Measurements from ENCODE around the gene TMEM120B.
A peak's percentile ranks its signal among the peaks of the same experiment; 100 is the strongest.
"Not testable (repeated sequence)": the region's sequence is repeated elsewhere in the genome, so short reads cannot be mapped to it uniquely, and the experiment has no call there.

Gene TMEM120B

GRCh38 chr12:121712461-121713256, at the start of gene TMEM120B:
Gene TMEM120B, plus strand, starts transcription at chr12:121712752. Its CDS starts 144 bp downstream, at chr12:121712896.
- peak; percentile 70 to 78 (median 74) for DNase-seq (ENCODE audit: low read depth in 4 of 4, low spot score in 1 of 4)

GRCh38 chr12:121663610-121663929, 49.0 kb upstream of the TMEM120B start:
- no peak for DNase-seq (ENCODE audit: low read depth in 4 of 4, low spot score in 1 of 4)

GRCh38 chr12:121666829-121667228, 45.7 kb upstream of the TMEM120B start:
- DNase-seq (ENCODE audit: low read depth in 4 of 4, low spot score in 1 of 4) = not testable (repeated sequence)

DNA sequence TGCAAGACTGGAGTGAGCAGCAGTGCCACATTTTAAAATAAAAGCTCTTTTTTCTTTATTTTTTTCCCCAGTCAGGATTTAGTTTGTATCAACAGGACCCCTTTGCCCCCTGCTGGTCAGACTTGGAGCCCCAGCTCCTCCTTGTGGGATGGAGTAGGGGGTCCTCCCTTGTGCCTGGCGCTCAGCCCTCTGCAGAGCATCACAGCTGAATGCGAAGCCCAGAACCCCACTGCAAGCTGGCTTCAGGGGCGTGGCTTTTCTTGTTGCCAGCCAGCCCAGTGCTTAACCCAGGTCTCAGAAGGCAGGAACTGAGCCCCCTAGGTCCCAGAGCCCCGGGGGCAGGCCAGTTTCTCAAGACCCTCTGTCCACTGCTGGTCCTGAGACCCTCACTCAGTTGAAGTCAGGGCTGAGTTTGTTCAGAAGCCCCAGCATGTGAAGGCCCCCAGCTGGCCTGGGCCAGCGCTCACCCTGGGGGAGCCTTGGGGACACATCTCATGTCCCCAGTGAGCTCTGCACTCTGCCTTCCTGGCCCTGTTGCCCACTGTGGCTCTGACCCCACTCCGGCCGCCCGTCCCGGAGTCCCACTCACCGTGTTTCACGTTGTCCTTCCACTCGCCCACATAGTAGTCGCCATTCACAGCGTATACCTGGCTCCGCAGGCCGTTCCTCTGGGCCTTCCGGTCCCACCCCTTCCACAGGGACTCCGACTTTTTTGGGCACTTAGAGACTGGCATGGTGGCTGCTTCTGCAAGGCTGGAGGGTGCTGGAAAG, 43.6 kb upstream of the TMEM120B start:
- peak in 3 of 4 experiments; percentile 21 to 35 (median 34) for DNase-seq (ENCODE audit: low read depth in 4 of 4, low spot score in 1 of 4)

DNA sequence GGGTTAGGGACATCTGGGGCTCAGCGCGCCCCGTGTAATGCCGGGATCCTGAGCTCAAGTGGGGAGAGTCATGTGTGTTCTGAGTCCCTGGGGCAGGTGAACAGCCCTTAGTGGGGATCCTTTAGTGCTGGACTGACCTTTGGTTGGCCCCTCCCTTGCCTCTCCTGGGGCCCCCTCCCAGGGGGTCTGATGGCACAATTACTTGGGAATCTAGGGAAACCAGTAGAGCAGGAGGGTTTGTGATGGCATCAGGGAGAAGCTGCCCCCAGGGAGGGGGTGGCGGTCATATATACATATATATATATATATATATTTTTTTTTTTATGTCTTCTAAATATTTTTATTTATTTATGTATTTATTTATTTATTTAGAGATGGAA, 43.0 kb upstream of the TMEM120B start, which contains the start of gene MORN3:
Gene MORN3 (minus strand): TSS at position 134 of the 380 bp plus-strand sequence. CDS start 171 bp downstream, outside the sequence.
- no peak for DNase-seq (ENCODE audit: low read depth in 4 of 4, low spot score in 1 of 4)

GRCh38 chr12:121673013-121673511, 39.5 kb upstream of the TMEM120B start:
- no peak for DNase-seq (ENCODE audit: low read depth in 4 of 4, low spot score in 1 of 4)

GRCh38 chr12:121676190-121676589, 36.4 kb upstream of the TMEM120B start:
- DNase-seq (ENCODE audit: low read depth in 4 of 4, low spot score in 1 of 4) = no peak

DNA sequence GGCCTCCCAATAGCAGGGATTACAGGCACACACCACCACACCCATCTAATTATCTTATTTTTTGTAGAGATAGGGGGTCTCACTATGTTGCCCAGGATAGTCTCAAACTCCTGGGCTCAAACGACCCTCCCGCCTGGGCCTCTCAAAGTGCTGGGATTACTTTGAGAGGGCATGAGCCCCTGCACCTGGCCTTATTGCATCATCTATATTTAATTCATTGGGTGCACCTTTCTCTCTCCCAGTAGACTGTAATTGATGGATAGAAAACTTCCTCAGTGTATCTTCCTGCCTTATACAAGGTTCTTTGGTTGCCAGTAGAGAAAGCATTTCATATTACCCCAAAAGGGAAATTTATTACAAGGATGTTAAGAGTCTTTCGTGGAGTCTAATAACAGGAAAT, 34.2 kb upstream of the TMEM120B start:
- no peak for DNase-seq (ENCODE audit: low read depth in 4 of 4, low spot score in 1 of 4)

- DNase-seq (ENCODE audit: low read depth in 4 of 4, low spot score in 1 of 4) = no peak
Observed at GRCh38 chr12:121678716-121679300, 33.7 kb upstream of the TMEM120B start.

- DNase-seq (ENCODE audit: low read depth in 4 of 4, low spot score in 1 of 4) = not testable (repeated sequence)
Observed at GRCh38 chr12:121679661-121680197, 32.8 kb upstream of the TMEM120B start.

- no peak for DNase-seq (ENCODE audit: low read depth in 4 of 4, low spot score in 1 of 4)
Observed at GRCh38 chr12:121688966-121689365, 23.6 kb upstream of the TMEM120B start.

DNA sequence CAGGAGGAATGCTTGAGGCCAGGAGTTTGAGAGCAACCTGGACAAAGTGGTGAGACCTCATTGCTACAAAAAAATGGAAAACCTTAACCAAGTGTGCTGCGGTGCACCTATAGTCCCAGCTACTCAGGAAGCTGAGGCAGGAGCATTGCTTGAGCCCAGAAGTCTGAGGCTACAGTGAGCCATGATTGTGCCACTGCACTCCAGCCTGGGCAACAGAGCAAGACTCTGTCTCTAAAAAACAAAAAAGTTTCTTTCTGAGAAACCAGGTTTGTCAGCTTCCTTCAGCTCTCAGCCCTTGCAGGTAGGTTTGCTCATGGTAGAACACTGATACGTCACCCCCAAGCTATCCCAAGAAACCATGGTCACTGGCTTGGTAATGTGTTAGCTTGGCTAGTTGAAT, 23.1 kb upstream of the TMEM120B start:
- no peak for DNase-seq (ENCODE audit: low read depth in 4 of 4, low spot score in 1 of 4)

GRCh38 chr12:121692744-121693143, 19.8 kb upstream of the TMEM120B start:
- not testable (repeated sequence) for DNase-seq (ENCODE audit: low read depth in 4 of 4, low spot score in 1 of 4)

DNA sequence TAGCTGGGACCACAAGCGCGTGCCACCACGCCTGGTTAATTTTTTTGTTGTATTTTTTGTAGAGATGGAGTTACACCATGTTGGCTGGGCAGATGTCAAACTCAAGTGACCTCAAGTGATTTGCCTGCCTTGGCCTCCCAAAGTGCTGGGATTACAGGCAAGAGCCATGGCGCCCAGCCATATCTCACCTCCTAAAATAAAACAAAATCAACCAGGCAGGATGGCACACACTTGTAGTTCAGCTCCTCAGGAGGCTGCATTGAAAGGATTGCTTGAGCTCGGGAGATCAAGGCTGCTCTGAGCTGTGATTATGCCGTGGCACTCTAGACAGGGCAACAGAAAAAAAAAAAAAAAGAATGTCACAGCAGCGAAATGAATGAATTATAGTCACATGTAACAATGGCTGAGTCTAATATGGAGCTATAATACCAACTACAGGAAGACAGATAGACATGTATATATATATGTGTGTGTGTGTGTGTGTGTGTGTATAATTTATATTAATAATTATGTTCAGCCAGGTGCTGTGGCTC, 19.3 kb upstream of the TMEM120B start:
- no peak for DNase-seq (ENCODE audit: low read depth in 4 of 4, low spot score in 1 of 4)

GRCh38 chr12:121697093-121697698, 15.4 kb upstream of the TMEM120B start:
- no peak for DNase-seq (ENCODE audit: low read depth in 4 of 4, low spot score in 1 of 4)

DNA sequence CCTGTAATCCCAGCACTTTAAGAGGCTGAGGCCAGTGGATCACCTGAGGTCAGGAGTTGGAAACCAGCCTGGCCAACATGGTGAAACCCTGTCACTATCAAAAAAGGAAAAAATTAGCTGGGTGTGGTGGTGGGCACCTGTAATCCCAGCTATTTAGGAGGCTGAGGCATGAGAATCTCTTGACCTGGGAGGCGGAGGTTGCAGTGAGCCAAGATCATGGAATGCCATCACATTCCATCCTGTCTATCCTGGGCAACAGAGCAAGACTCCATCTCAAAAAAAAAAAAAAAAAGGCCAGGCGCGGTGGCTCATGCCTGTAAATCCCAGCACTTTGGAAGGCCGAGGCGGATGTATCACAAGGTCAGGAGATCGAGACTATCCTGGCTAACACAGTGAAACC, 14.7 kb upstream of the TMEM120B start:
- not testable (repeated sequence) for DNase-seq (ENCODE audit: low read depth in 4 of 4, low spot score in 1 of 4)

GRCh38 chr12:121701667-121702277, 10.8 kb upstream of the TMEM120B start:
- no peak for DNase-seq (ENCODE audit: low read depth in 4 of 4, low spot score in 1 of 4)

DNA sequence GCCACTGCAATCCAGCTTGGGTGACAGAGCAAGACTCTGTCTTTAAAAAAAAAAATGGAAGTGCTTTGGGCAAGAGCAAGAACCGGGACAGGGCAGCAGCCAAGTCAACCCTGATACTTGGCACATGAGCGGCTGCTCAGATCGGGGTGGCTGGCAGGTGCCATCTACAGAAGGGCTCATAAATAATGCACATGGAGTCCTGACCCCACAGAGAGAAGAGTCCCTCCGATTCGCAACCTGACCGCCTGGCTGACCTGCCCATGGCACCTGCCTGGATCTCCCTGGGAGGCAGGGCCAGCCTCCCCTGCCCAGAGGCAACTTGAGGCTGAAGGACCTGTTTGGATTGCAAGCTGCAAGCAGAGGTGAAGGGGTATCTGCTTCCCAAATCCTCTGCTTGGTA, 9.6 kb upstream of the TMEM120B start:
- DNase-seq (ENCODE audit: low read depth in 4 of 4, low spot score in 1 of 4) = no peak

DNA sequence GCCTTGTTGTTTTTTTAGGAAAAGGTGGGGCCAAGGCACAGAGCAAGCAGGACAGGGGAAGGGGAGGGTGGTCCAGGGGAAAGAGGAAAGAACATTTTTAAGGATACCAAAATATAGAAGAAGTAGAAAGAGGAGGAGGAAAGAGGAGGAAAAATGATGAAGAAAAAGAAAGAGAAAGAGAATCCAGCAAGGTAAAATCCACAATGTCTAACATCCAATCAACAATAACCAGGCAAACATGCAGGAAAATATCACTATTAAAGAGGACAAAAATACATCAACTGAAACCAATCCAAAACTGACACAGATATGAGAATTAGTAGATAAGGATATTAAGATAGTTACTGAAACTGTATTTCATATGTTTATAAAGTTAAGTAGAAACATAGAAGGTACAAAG, 7.0 kb upstream of the TMEM120B start:
- no peak for DNase-seq (ENCODE audit: low read depth in 4 of 4, low spot score in 1 of 4)

DNA sequence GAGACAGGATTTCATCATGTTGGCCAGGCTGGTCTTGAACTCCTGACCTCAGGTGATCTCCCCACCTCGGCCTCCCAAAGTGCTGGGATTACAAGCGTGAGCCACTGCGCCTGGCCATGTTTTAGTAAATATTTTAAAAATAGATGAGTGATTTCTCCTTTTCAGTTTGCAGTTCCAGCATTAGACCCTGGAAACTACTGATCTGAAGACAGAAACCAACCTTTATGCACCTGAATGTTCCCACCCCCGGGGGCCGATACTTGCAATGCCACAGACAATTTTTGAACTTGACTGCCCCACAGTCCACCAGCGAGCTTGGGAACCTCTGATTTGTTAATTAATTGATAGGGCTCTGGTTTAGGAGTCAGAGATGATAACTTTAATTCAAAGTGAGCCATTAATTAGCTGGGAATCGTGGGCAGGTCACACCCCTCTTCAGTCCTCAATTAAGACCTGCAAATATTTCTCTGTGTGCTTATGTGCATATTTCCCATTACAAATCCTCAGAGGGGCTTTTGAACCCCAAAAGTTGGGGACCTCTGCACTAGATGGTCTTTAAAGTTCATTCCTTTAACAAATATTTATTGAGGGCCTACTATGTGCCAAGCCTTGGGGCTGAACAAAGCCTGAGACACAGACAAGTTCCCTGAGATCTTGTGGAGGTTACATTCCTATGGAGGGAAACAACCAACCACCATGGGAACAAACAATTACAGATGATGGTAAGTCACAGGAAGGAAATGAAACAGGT, 4.1 kb upstream of the TMEM120B start:
- no peak for DNase-seq (ENCODE audit: low read depth in 4 of 4, low spot score in 1 of 4)

All from stimulated activated CD4-positive, alpha-beta T cell treated with anti-CD3 and anti-CD28 coated beads, Interleukin-1b, Interleukin-23, amount 100 ng/mL, for 24 hours (primary cell).